Body of pancreas (tissue), 4 donors: ENCODE data around the gene RBM38.
A peak's percentile ranks its signal among the peaks of the same experiment; 100 is the strongest.

Experiments used
- CTCF ChIP-seq, 7 experiments: fragments of 450-650 bp in 4 of 7; fragments of 200-600 bp in 3 of 7; sonication (generic) in 3 of 7; IDR thresholded peaks; one replicate each; pipeline ENCODE4 v1.5.1; 2016 to 2019; ENCODE audit warnings: antibody characterized with exemption in 7 of 7
- POLR2A ChIP-seq, 3 donors: fragments of 450-650 bp; IDR thresholded peaks; one replicate each; pipeline ENCODE4 v1.6.1; 2016; ENCODE audit warnings: antibody characterized with exemption in 3 of 3, mild to moderate bottlenecking in 2 of 3

- TF ChIP-seq POLR2A (IDR thresholded peaks at IDR 0.05): no peak
- TF ChIP-seq CTCF (IDR thresholded peaks at IDR 0.05): peak in 4 of 7 experiments; percentile 24 to 40 (median 34)
These were observed 48.2 kb downstream of the RBM38 start for GRCh38 chr20:57439432-57439831.
